EL (cell line): Measurements from ENCODE around the gene SLC12A6.

ENCODE experiments used
- DNase-seq: peaks from one replicate; pipeline ENCODE4 v3.0.0-alpha.2; 2016

The SLC12A6 gene

GRCh38 chr15:34182942-34183341 lies 154.6 kb downstream of the SLC12A6 start:
- DNase-seq: no peak
